HG02981 (cell line): Measurements from ENCODE around the gene TMTC1.
A peak's percentile ranks its signal among the peaks of the same experiment; 100 is the strongest.

Experiments used
- ATAC-seq: cut with Tn5 transposase; IDR thresholded peaks from one replicate; pipeline ENCODE4 v1.9.1; 2021; ENCODE audit warnings: mild to moderate bottlenecking, moderate library complexity; ENCODE audit not compliant: unreplicated experiment

TMTC1 gene

DNA sequence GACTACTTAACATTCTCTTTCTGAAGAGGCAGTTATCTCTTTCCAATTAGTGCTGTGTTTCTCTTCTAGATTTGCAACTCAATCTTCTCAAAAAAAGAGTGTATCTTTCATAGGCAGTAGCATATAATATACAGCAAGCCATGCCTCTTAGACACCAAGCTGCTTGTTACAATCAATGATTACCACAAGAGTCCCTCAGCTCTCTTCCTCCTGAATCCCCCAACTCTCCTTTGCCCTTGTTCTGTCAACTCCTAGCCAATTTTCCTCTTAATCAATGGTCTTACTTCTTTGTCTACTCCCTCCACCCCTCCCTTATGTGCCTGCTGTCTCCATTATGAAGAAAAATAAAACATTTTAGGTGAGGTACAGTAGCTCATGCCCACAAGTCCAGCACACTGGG, 2.6 kb downstream of the TMTC1 start:
- ATAC-seq, result no peak

DNA sequence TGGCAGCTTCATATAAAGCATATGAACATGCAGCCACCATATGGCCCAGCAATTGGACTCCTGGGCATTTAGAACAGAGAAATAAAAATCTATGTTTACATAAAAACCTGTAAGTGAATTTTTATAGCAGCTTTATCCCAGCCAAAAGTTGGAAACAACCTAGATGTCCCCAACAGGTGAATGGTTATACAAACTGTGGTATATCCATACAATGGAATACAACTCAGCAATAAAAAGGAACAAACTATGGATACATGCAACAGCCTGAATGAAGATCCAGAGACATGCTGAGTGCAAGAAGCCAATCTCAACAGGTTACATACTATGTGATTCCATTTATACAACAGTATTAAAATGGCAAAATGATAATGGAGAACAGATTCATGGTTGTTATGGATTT, 3.7 kb downstream of the TMTC1 start:
- no peak for ATAC-seq

GRCh38 chr12:29778531-29778930, 5.2 kb downstream of the TMTC1 start:
- ATAC-seq, result no peak

DNA sequence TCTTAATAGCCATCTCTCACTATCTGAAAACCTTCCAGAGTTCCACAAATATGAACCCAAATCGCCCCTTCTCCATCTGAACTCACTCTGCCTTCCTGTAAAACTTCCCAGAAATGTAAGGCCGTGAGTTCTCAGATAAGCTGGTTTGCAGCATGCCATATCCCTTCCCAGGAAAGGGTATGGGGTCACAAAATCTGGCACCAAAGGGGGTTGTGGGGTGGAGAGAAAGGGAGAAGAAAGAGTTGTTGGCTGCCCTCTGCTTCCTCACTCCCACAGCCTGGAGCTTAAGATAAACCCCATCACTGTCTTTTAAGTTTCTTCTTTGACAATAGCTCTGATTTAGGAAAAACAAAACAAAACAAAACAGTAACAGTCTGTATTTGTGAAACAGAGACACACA, 10.7 kb downstream of the TMTC1 start:
- no peak for ATAC-seq

GRCh38 chr12:29771786-29772185, 12.0 kb downstream of the TMTC1 start:
- ATAC-seq, result no peak

DNA sequence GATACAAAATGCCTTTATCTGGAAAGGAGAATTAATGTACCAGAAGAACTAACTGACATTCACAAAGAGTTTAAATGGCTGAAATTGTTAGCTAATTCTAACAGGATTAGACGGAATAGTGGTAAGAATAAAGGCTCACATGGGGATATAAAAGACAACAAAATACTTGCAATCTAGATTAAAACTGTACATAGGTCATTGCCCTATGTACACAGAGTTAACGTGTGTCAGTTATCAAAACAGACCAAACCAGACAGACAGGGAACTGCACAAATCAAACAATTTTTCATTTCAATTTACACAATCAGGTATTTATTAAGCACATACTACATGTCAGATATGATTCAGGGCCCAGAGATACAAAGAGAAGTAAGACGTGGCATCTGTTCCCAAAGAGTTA, 12.6 kb downstream of the TMTC1 start:
- no peak for ATAC-seq

DNA sequence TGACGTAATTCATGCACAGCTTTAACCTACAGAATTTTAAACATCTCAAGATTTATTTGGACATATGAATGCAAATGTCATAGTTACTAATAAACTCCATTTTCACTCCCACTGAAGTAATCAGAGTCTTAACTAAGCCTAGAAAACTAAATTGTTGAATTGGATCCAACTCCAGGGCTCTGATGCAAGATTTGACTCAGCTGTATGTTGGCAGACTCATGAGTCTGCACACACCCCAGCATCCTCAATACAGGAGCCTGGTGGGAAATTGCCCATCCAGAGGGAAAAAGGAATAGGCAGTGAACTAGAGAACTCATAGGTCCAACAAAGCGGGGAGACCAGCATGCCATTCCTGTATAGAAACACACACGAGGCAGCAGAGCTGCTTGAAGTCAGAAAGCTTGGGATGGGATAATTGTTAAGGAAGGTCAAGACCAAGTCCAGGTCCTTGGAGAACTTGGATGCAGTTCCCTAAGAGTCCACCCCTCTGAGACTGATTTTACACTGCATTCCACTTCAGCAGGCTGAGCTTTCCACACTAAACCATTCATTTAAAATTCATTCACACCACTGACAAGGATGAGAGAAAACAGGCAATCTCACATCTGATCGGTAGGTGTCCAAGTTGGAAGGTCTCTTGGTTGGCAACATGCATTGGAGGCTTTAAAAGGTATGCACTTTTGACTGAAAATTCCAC, 14.4 kb downstream of the TMTC1 start:
- ATAC-seq, result no peak

DNA sequence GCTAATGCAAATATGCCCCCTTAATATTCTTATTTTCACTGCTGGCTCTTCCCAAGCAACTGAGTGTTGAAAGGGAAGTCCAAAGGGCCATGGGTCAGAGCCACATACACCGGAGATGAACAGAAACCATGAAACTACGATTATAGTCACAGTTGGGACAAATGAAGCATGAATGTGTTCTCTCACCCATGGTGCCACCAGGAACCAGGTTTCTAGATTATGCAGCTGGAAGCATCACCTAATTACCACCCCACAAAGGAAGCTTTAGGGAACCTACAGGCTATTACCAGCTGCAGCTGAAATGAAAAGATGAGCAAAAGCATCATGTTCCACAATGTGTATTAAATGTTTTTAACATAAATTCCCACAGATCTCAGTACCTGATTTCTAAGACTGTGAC, 15.4 kb downstream of the TMTC1 start:
- ATAC-seq, result no peak

DNA sequence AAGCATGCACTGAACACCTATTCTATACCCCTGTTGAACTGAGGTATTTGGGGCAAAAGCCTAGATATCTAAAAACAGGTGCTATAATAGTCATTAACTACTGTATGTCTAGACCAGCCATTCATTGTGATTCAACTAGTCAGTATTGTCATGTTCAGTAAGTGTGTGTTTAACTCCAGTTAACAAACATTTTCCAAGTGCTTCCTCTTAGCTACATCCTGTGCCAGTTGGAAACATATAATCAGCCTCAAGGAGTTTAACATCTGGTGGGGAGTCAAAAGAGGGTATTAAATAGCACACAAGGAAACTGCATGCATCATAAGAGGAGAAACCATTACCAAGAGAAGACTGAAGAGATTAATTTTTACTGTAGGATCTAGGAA, 20.4 kb downstream of the TMTC1 start:
- ATAC-seq, result no peak

- no peak for ATAC-seq
Observed at GRCh38 chr12:29762637-29763300, 21.0 kb downstream of the TMTC1 start.

- ATAC-seq, result no peak
Observed at GRCh38 chr12:29759950-29760349, 23.8 kb downstream of the TMTC1 start.

DNA sequence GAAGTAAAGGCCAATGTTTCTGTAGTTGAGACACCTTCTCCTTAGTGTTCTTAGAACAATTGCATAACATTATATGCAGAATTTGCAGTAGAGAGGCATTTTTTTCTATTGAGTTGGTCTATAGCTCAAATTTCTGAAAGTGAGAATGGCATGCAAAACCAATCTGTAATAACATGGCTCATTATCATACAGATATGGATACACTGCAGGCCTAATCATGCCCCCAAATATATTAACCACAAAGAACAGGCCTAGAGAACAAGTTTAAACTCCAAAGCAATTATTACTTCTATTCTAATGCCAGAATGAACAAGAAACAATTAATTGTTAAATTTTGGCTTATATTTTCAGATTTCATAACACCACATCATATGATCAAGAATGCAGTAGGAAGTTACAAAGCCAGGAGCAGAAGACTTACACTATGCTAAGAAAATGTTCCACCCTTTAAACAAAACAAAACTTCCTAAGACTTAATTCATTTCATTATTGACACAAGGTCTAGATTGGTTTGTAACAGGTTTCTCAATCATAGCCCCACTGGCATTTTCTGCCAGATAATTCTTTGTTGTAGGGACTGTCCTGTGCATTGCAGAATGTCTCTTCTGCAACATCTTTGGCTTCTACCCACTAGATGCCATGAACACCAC, 26.9 kb downstream of the TMTC1 start:
- ATAC-seq, result no peak

- no peak for ATAC-seq
Observed at GRCh38 chr12:29754235-29755189, 29.2 kb downstream of the TMTC1 start.

DNA sequence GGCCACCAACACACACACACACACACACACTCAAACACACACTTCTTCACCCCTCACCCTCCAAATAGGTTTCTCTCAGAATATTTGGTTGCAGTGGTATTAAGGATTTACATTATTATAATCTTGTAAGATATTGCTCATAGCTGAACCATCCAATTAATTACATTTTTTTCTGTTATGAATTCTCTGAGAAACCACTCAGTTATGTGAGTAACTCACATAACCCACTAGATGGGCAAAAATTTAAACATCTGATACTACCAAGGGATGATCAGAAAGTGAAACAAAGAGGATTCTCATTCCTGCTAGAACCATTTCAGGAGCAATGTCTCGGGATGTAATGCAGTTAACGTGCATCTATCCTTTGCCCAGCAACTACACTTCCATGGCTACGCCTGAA, 31.6 kb downstream of the TMTC1 start:
- ATAC-seq, result no peak

GRCh38 chr12:29751676-29752075, 32.1 kb downstream of the TMTC1 start:
- no peak for ATAC-seq

GRCh38 chr12:29750928-29751220, 32.9 kb downstream of the TMTC1 start:
- ATAC-seq, result no peak

DNA sequence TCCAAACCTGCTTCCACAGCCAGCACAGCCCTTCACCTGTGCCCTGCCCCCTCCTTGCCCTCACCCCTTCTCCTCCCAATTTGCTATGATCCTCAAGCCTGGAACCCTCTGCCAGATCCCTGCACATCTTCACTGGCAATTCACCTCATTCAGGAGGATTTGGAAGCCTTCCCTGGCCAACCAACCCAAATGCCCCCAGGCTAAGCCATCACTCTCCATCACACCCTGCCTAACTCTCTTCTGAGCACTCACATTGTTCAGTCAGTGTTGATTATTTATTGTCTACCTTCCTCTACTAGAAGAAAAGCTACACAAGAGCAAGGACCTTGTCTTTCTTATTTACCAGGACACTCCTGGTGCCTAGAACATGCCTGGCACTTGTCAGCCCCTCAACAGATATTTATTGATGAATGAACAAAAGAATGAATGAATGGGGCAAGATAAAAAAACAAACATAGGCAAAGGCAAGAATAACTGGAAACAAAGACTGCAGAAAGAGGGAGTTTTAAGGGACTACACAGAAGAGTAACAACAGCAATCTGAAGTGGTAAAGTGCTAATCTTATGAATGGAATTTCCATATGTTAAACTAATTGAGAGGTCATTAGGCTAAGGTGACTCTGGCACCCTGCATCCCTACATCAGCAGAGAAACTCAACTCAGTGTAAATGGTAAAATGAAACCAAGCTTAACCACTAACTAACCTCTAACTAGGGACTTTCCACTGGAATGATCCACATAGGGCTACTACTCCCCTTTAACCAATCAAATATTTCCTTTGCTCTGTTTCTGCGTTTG, 33.4 kb downstream of the TMTC1 start:
- peak; percentile 88 for ATAC-seq

GRCh38 chr12:29744365-29744764, 39.4 kb downstream of the TMTC1 start:
- no peak for ATAC-seq

DNA sequence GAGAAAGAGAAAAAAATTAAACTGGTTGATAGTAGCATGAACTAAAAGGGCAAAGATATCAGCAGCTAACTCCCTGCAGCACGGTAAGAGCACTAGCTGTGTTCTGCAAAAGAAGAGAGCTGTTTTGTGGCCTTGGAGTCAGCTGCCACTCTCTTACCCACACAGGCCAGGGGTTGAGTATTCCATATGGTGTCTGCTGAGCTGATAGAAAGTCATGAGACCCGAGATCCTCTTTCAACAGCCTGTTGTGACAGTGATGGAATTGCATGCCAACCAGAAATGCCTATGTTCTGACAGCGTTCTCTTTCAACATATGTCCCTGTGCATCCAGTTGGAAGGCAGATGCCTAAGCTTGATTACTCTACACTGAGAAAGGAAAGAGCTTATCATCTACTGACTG, 39.9 kb downstream of the TMTC1 start:
- ATAC-seq, result no peak

GRCh38 chr12:29743077-29743476, 40.7 kb downstream of the TMTC1 start:
- ATAC-seq, result no peak

- ATAC-seq, result no peak
Observed at GRCh38 chr12:29742646-29743045, 41.1 kb downstream of the TMTC1 start.
